ENCODE data around the gene IP6K3. TPM values are rescaled to one million over a fixed set of nuclear protein-coding genes. Genes with fewer than 3 reads are reported as not detected.

IP6K3 gene
- total RNA-seq, 1 experiment from 2014 or later: not detected

- no peak for DNase-seq
- H3K36me3 ChIP-seq: no peaks in the 10 kb centered on the region
- H3K27me3 ChIP-seq: no peaks in the 10 kb centered on the region
- no peak overlapping the region for H3K4me3 ChIP-seq
- no peaks in the 10 kb centered on the region for H3K9me3 ChIP-seq
Observed at GRCh38 chr6:33737267-33738026, 9.3 kb downstream of the IP6K3 start.

GRCh38 chr6:33735216-33735615, 11.5 kb downstream of the IP6K3 start:
- DNase-seq: no peak
- no peaks in the 10 kb centered on the region for H3K36me3 ChIP-seq
- H3K9me3 ChIP-seq: no peaks in the 10 kb centered on the region

GRCh38 chr6:33733709-33734007, 13.0 kb downstream of the IP6K3 start:
- Histone ChIP-seq H3K4me3 (no peak overlapping the region), H3K36me3 (no peaks in the 10 kb centered on the region), H3K27me3 (no peaks in the 10 kb centered on the region), H3K9me3 (no peaks in the 10 kb centered on the region)
- no peak for DNase-seq

More at GRCh38 chr6:33735216-33735615, 11.5 kb downstream of the IP6K3 start:
- H3K27me3 ChIP-seq: no peaks in the 10 kb centered on the region
- no peak overlapping the region for H3K4me3 ChIP-seq

GRCh38 chr6:33732817-33733708, 13.6 kb downstream of the IP6K3 start:
- Histone ChIP-seq H3K4me3 (no peak overlapping the region), H3K9me3 (no peaks in the 10 kb centered on the region), H3K27me3 (no peaks in the 10 kb centered on the region), H3K36me3 (no peaks in the 10 kb centered on the region)
- DNase-seq: peak; percentile 31

GRCh38 chr6:33732385-33732784, 14.3 kb downstream of the IP6K3 start:
- H3K4me3 ChIP-seq: no peak overlapping the region
- H3K9me3 ChIP-seq: no peaks in the 10 kb centered on the region
- no peaks in the 10 kb centered on the region for H3K36me3 ChIP-seq
- H3K27me3 ChIP-seq: no peaks in the 10 kb centered on the region
- no peak for DNase-seq

GRCh38 chr6:33731751-33732282, 14.9 kb downstream of the IP6K3 start:
- no peak overlapping the region for H3K4me3 ChIP-seq
- no peaks in the 10 kb centered on the region for H3K9me3 ChIP-seq
- H3K36me3 ChIP-seq: no peaks in the 10 kb centered on the region
- DNase-seq: peak; percentile 14
- H3K27me3 ChIP-seq: no peaks in the 10 kb centered on the region

GRCh38 chr6:33731035-33731434, 15.7 kb downstream of the IP6K3 start:
- H3K36me3 ChIP-seq: no peaks in the 10 kb centered on the region
- H3K27me3 ChIP-seq: no peaks in the 10 kb centered on the region
- H3K4me3 ChIP-seq: no peak overlapping the region
- H3K9me3 ChIP-seq: no peaks in the 10 kb centered on the region
- DNase-seq: no peak

- Histone ChIP-seq H3K4me3 (no peak overlapping the region), H3K27me3 (no peaks in the 10 kb centered on the region)
Observed at GRCh38 chr6:33730611-33731010, 16.1 kb downstream of the IP6K3 start.

GRCh38 chr6:33729059-33729458, 17.6 kb downstream of the IP6K3 start:
- H3K9me3 ChIP-seq: no peaks in the 10 kb centered on the region
- no peak for DNase-seq

More at GRCh38 chr6:33730611-33731010, 16.1 kb downstream of the IP6K3 start:
- Histone ChIP-seq H3K9me3 (no peaks in the 10 kb centered on the region), H3K36me3 (no peaks in the 10 kb centered on the region)
- DNase-seq: no peak

GRCh38 chr6:33728438-33728837, 18.3 kb downstream of the IP6K3 start:
- Histone ChIP-seq H3K27me3 (no peaks in the 10 kb centered on the region), H3K9me3 (no peaks in the 10 kb centered on the region), H3K36me3 (no peaks in the 10 kb centered on the region), H3K4me3 (no peak overlapping the region)
- no peak for DNase-seq

More at GRCh38 chr6:33729059-33729458, 17.6 kb downstream of the IP6K3 start:
- Histone ChIP-seq H3K27me3 (no peaks in the 10 kb centered on the region), H3K4me3 (no peak overlapping the region), H3K36me3 (no peaks in the 10 kb centered on the region)

- Histone ChIP-seq H3K4me3 (no peak overlapping the region), H3K27me3 (no peaks in the 10 kb centered on the region), H3K36me3 (no peaks in the 10 kb centered on the region), H3K9me3 (no peaks in the 10 kb centered on the region)
- no peak for DNase-seq
Observed at GRCh38 chr6:33727932-33728331, 18.8 kb downstream of the IP6K3 start.

- H3K4me3 ChIP-seq: no peak overlapping the region
- no peak for DNase-seq
- no peaks in the 10 kb centered on the region for H3K9me3 ChIP-seq
- no peaks in the 10 kb centered on the region for H3K27me3 ChIP-seq
- no peaks in the 10 kb centered on the region for H3K36me3 ChIP-seq
Observed at GRCh38 chr6:33727126-33727525, 19.6 kb downstream of the IP6K3 start.

GRCh38 chr6:33726696-33727095, 20.0 kb downstream of the IP6K3 start:
- Histone ChIP-seq H3K9me3 (no peaks in the 10 kb centered on the region), H3K27me3 (no peaks in the 10 kb centered on the region), H3K36me3 (no peaks in the 10 kb centered on the region), H3K4me3 (no peak overlapping the region)
- no peak for DNase-seq

- H3K36me3 ChIP-seq: no peaks in the 10 kb centered on the region
- H3K9me3 ChIP-seq: no peaks in the 10 kb centered on the region
- H3K27me3 ChIP-seq: no peaks in the 10 kb centered on the region
- no peak for DNase-seq
- H3K4me3 ChIP-seq: no peak overlapping the region
Observed at GRCh38 chr6:33725891-33726673, 20.6 kb downstream of the IP6K3 start.

- Histone ChIP-seq H3K27me3 (no peaks in the 10 kb centered on the region), H3K9me3 (no peaks in the 10 kb centered on the region), H3K36me3 (no peaks in the 10 kb centered on the region), H3K4me3 (no peak overlapping the region)
- no peak for DNase-seq
Observed at GRCh38 chr6:33725222-33725621, 21.5 kb downstream of the IP6K3 start.

GRCh38 chr6:33724102-33725023, 22.3 kb downstream of the IP6K3 start:
- no peak for DNase-seq
- Histone ChIP-seq H3K9me3 (no peaks in the 10 kb centered on the region), H3K36me3 (no peaks in the 10 kb centered on the region), H3K4me3 (no peak overlapping the region), H3K27me3 (no peaks in the 10 kb centered on the region)

Data from MG63 (cell line).